HG03196 (cell line): ENCODE data around the gene NLRP10.

Experiments used
- ATAC-seq: cut with Tn5 transposase; IDR thresholded peaks from one replicate; pipeline ENCODE4 v1.9.1; 2021; ENCODE audit not compliant: unreplicated experiment

Gene NLRP10

GRCh38 chr11:7974668-7975067 is 9.4 kb upstream of the NLRP10 start:
- no peak for ATAC-seq

- ATAC-seq: no peak
These were observed 7.8 kb upstream of the NLRP10 start for GRCh38 chr11:7973011-7973410.

- no peak for ATAC-seq
These were observed 6.6 kb upstream of the NLRP10 start for GRCh38 chr11:7971846-7972245.

- ATAC-seq: no peak
These were observed 4.8 kb upstream of the NLRP10 start for GRCh38 chr11:7969756-7970646.

GRCh38 chr11:7968686-7969085 is 3.4 kb upstream of the NLRP10 start:
- ATAC-seq: no peak

GRCh38 chr11:7967826-7968225 is 2.6 kb upstream of the NLRP10 start:
- ATAC-seq: no peak

- ATAC-seq: no peak
These were observed 1.9 kb upstream of the NLRP10 start for GRCh38 chr11:7967097-7967496.

- ATAC-seq: no peak
These were observed 374 bp downstream of the NLRP10 start for GRCh38 chr11:7964873-7965272.

GRCh38 chr11:7964261-7964660 is 986 bp downstream of the NLRP10 start:
- ATAC-seq: no peak

- ATAC-seq: no peak
These were observed 10.1 kb downstream of the NLRP10 start for GRCh38 chr11:7955191-7955590.

GRCh38 chr11:7949934-7950333 is 15.3 kb downstream of the NLRP10 start:
- ATAC-seq: no peak

- ATAC-seq: no peak
These were observed 21.1 kb downstream of the NLRP10 start for GRCh38 chr11:7944123-7944522.

- no peak for ATAC-seq
These were observed 23.6 kb downstream of the NLRP10 start, which contains the start of gene OR10A3 for GRCh38 chr11:7941608-7942007. OR10A3 (minus strand) TSS chr11:7941708; CDS start chr11:7939520, 2,188 bp downstream.

GRCh38 chr11:7941146-7941545 is 24.1 kb downstream of the NLRP10 start:
- ATAC-seq: no peak

- no peak for ATAC-seq
These were observed 28.6 kb downstream of the NLRP10 start for GRCh38 chr11:7936615-7937014.

GRCh38 chr11:7931168-7931567 is 34.1 kb downstream of the NLRP10 start, which contains the start of gene OR10A6:
OR10A6 (minus strand) TSS chr11:7931268; CDS start chr11:7928662, 2,606 bp downstream.
- ATAC-seq: no peak

GRCh38 chr11:7927635-7928034 is 37.6 kb downstream of the NLRP10 start:
- no peak for ATAC-seq

- ATAC-seq: no peak
These were observed 40.7 kb downstream of the NLRP10 start for GRCh38 chr11:7924536-7924935.

- ATAC-seq: no peak
These were observed 47.1 kb downstream of the NLRP10 start for GRCh38 chr11:7918141-7918540.
